ENCODE data around the gene HHLA2.

GRCh38 chr3:108380128-108380795 lies 83.9 kb downstream of the HHLA2 start:
- TF ChIP-seq EZH2phosphoT487 (IDR thresholded peaks at IDR 0.05; ENCODE audit: low read length) = no peak
- TF ChIP-seq CTCF (IDR thresholded peaks at IDR 0.05; ENCODE audit: low read length) = no peak

Measured in MM.1S (cell line).